Heart right ventricle (tissue), 16 donors: Measurements from ENCODE around the gene CASQ2. TPM values are rescaled to one million over a fixed set of nuclear protein-coding genes. Genes with fewer than 3 reads are reported as not detected.

Source experiments
- ATAC-seq, 8 donors: fragments of 200-7000 bp; cut with Tn5 transposase; one replicate each; pipeline ENCODE4 v1.9.1; 2020; ENCODE audit warnings: mild to moderate bottlenecking in 8 of 8, moderate library complexity in 8 of 8, moderate number of reproducible peaks in 1 of 8
- DNase-seq, 2 donors: peaks; one replicate each; pipeline ENCODE4 v3.0.0-alpha.2; 2020
- H3K27ac ChIP-seq, 10 donors: fragments of 200-600 bp; sonication (generic) in 2 of 10; one replicate each; pipeline versions ENCODE4 v1.5.0 to v1.8.0; 2020 to 2022; ENCODE audit warnings: mild to moderate bottlenecking in 3 of 10
- H3K27me3 ChIP-seq, 7 donors: fragments of 200-600 bp; one replicate each; pipeline ENCODE4 v1.8.0; 2021 to 2022; ENCODE audit warnings: mild to moderate bottlenecking in 2 of 7
- H3K36me3 ChIP-seq, 9 donors: fragments of 200-600 bp; sonication (generic) in 1 of 9; one replicate each; pipeline versions ENCODE4 v1.5.0 to v1.8.0; 2020 to 2022; ENCODE audit warnings: mild to moderate bottlenecking in 2 of 9
- H3K4me1 ChIP-seq, 9 donors: fragments of 200-600 bp; sonication (generic) in 1 of 9; one replicate each; pipeline versions ENCODE4 v1.5.0 to v1.8.0; 2020 to 2022; ENCODE audit warnings: mild to moderate bottlenecking in 4 of 9
- H3K4me3 ChIP-seq, 10 donors: fragments of 200-600 bp; sonication (generic) in 2 of 10; one replicate each; pipeline versions ENCODE4 v1.5.0 to v1.8.0; 2020 to 2022; ENCODE audit warnings: mild to moderate bottlenecking in 7 of 10, moderate library complexity in 2 of 10
- H3K9me3 ChIP-seq, 11 donors: fragments of 200-600 bp in 10 of 11; sonication (generic) in 2 of 11; one replicate each; pipeline versions ENCODE4 v1.5.0 to v1.8.0; 2013 to 2022; ENCODE audit warnings: mild to moderate bottlenecking in 2 of 11, control low read depth in 1 of 11, moderate library complexity in 1 of 11
- CTCF ChIP-seq, 9 donors: fragments of 200-600 bp; sonication (generic) in 2 of 9; IDR thresholded peaks; one replicate each; pipeline versions ENCODE4 v1.5.0 to v1.8.0; 2021 to 2022; ENCODE audit warnings: antibody characterized with exemption in 9 of 9, mild to moderate bottlenecking in 5 of 9, moderate library complexity in 1 of 9
- WGBS, 2 donors: extraction: QIAGEN DNeasy Blood & Tissue Kit; methylation state at CpG; one replicate each; pipeline ENCODE4 v1.1.7; 2013; ENCODE audit warnings: inconsistent platforms in 1 of 2; 5-methylcytosine and 5-hydroxymethylcytosine counted together
- intact Hi-C, 10 donors: fragments of 100-400 bp; cut with DNase I; formaldehyde crosslinking; loops; one replicate each; pipeline versions ENCODE4 v1.11.1 to v1.14.2; 2022
- polyA plus RNA-seq, 2 donors: library from polyadenylated mRNA; stranded (reverse); fragments of 200-250 nt; gene quantifications; one replicate each; pipeline ENCODE4 v1.2.3, GENCODE V29; 2013
- total RNA-seq, 10 donors: library from RNA; stranded (reverse); fragmentation: NEBNext Ultra II Directional in 3 of 10; extraction: Animal tissue kit (Norgen Biotek cat#: 25700) in 3 of 10; gene quantifications; one replicate each; pipeline versions ENCODE4 v1.2.1 to v1.2.4, GENCODE V29; 2021 to 2023
- donor health status: Arrhythmogenic right ventricular cardiomyopathy.
- donor health status: ischemic (EF 13 %, LVEDD 7.1; RV severe dilation, severe dysfunction).
- donor health status: healthy with polysubstance abuse.
- donor health status: DM: no; HTN: yes; CAD: no.
- donor health status: DM: no; HTN: no; CAD: no.
- donor health status: ischemic (EF 25% LVEDD 6.9; RV normal size, moderate dysfunction).
- donor health status: ischemic (EF 25% LVEDD 5.7; RV mildly dilated, moderate dysfunction).
- donor health status: healthy.
- donor health status: DM: yes; HTN: yes; CAD: no.
- donor health status: Ischemic cardiomyopathy.
- donor health status: ischemic (EF 35%, LVEDD 5.7; RV mildly dilated, moderate dysfunction).
- donor health status: nonischemic (EF 11% LVEDD 7.7; RV severe dilation, severe dysfunction).
- donor health status: DM: yes; HTN: yes; CAD: no.
- donor health status: PGD.
- donor health status: ischemic (EF 29% LVEDD 5.4; RV normal size, mild dysfunction).
- donor health status: nonischemic (EF 23%, LVEDD 6.1; RV moderate dilation, normal function).

Gene CASQ2
- total and polyA plus RNA-seq, 12 donors: 443 to 1,698 (median 1,186) TPM

GRCh38 chr1:115702959-115703358, 65.6 kb downstream of the CASQ2 start:
- DNase-seq (no peak), ATAC-seq (peak in 2 of 8 donors; percentile 4 to 23)
- peaks cover 0 to 45% (median 0%) of the 10 kb centered on the region in 9 donors for H3K36me3 ChIP-seq
- no peak for TF ChIP-seq CTCF (IDR thresholded peaks at IDR 0.05)
- 32 to 35% methylated on average over 3 of the region's 3 CpGs for WGBS, 2 donors
- H3K4me1 ChIP-seq: peaks cover 0 to 54% (median 31%) of the 10 kb centered on the region in 9 donors
- no peaks in the 10 kb centered on the region for H3K9me3 ChIP-seq
- intact Hi-C loops: loop anchor here in 1 of 10 donors (10.0 kb wide), 1 partner anchor 58 kb away; the partner anchor contains the start of gene VANGL1
- H3K27ac ChIP-seq: peak overlapping the region in 4 of 10 donors; percentile 14 to 35 (median 28)
- H3K4me3 ChIP-seq: no peak overlapping the region
- no peaks in the 10 kb centered on the region for H3K27me3 ChIP-seq

- TF ChIP-seq CTCF (IDR thresholded peaks at IDR 0.05): no peak
- ATAC-seq (no peak), DNase-seq (no peak)
- H3K27ac ChIP-seq: no peak overlapping the region
- no peak overlapping the region for H3K4me3 ChIP-seq
- H3K27me3 ChIP-seq: no peaks in the 10 kb centered on the region
- peaks cover 0 to 45% (median 0%) of the 10 kb centered on the region in 9 donors for H3K36me3 ChIP-seq
- intact Hi-C loops: loop anchor here in 1 of 10 donors (10.0 kb wide), 1 partner anchor 56 kb away; the partner anchor contains the start of gene VANGL1
- peaks cover 0 to 37% (median 20%) of the 10 kb centered on the region in 9 donors for H3K4me1 ChIP-seq
- no peaks in the 10 kb centered on the region for H3K9me3 ChIP-seq
- 83% methylated on average over 3 of the region's 3 CpGs for WGBS, 2 donors
Measured at GRCh38 chr1:115701090-115701489, 67.4 kb downstream of the CASQ2 start.

- Histone ChIP-seq H3K27ac (no peak overlapping the region), H3K4me1 (peaks cover 0 to 7% (median 0%) of the 10 kb centered on the region in 9 donors), H3K27me3 (no peaks in the 10 kb centered on the region), H3K36me3 (peaks cover 0 to 38% (median 3%) of the 10 kb centered on the region in 9 donors), H3K9me3 (no peaks in the 10 kb centered on the region), H3K4me3 (no peak overlapping the region)
- intact Hi-C loops: loop anchor here in 1 of 10 donors (10.0 kb wide), 1 partner anchor 53 kb away; the partner anchor contains the start of gene VANGL1
- 86 to 93% methylated on average over 1 of the region's 1 CpG for WGBS, 2 donors
- TF ChIP-seq CTCF (IDR thresholded peaks at IDR 0.05): no peak
- ATAC-seq (no peak), DNase-seq (no peak)
Measured at GRCh38 chr1:115697619-115698018, 70.9 kb downstream of the CASQ2 start.

GRCh38 chr1:115694805-115695204, 73.7 kb downstream of the CASQ2 start:
- peaks cover 0 to 38% (median 17%) of the 10 kb centered on the region in 9 donors for H3K36me3 ChIP-seq
- intact Hi-C loops: loop anchor here in 1 of 10 donors (10.0 kb wide), 1 partner anchor 50 kb away; the partner anchor contains the start of gene VANGL1
- no peak overlapping the region for H3K27ac ChIP-seq
- 93 to 96% methylated on average over 3 of the region's 3 CpGs for WGBS, 2 donors
- peaks cover 0 to 13% (median 0%) of the 10 kb centered on the region in 9 donors for H3K4me1 ChIP-seq
- no peak overlapping the region for H3K4me3 ChIP-seq
- TF ChIP-seq CTCF (IDR thresholded peaks at IDR 0.05): no peak
- DNase-seq (no peak), ATAC-seq (no peak)
- H3K9me3 ChIP-seq: no peaks in the 10 kb centered on the region
- H3K27me3 ChIP-seq: no peaks in the 10 kb centered on the region
